HCT116 (cell line): Measurements from ENCODE around the gene GPC5. TPM values are rescaled to one million over a fixed set of nuclear protein-coding genes. Genes with fewer than 3 reads are reported as not detected.

ENCODE experiments used
- ATAC-seq: fragments of 200-7000 bp; cut with Tn5 transposase; 2 replicates; pipeline ENCODE4 v1.9.1; 2020; ENCODE audit warnings: mild to moderate bottlenecking, moderate library complexity
- BruUV-seq: library from RNA; stranded (reverse); fragments of 400-500 nt; replicated peaks from 2 replicates; lab custom pipeline; 2021; lab: Mats Ljungman, UMichigan
- CTCF ChIA-PET: fragments of 300-600 bp; sonication (Branson Sonifier 250); formaldehyde crosslinking; loops from one replicate; lab custom pipeline; 2021; ENCODE audit warnings: antibody characterized with exemption; lab: Charles Lee
- POLR2A ChIA-PET: fragments of 300-600, 350-600 bp; sonication (Branson Sonifier 250); formaldehyde crosslinking; loops from one replicate; lab custom pipeline; 2021; ENCODE audit warnings: antibody characterized with exemption; lab: Charles Lee
- RAD21 ChIA-PET, 2 experiments: fragments of 300-600 bp; sonication (Branson Sonifier 250); formaldehyde crosslinking; loops; one replicate each; lab custom pipeline; 2023; ENCODE audit warnings: low total read pairs in 2 of 2; ENCODE audit not compliant: uncharacterized antibody in 2 of 2, unreplicated experiment in 2 of 2, low non-redundant PET in 1 of 2; lab: Charles Lee
- DNase-seq: peaks from one replicate; pipeline ENCODE4 v3.0.0-alpha.2; 2010; ENCODE audit warnings: low read depth, low spot score
- H2AFZ ChIP-seq: fragments of 200-600 bp; shearing (Covaris generic), sonication (generic); 2 replicates; pipeline ENCODE4 v1.6.1; 2017; ENCODE audit warnings: low read depth, mixed run types, mixed read lengths, antibody characterized with exemption, low read length; ENCODE audit not compliant: poor library complexity, severe bottlenecking
- H3K27ac ChIP-seq: 2 replicates; pipeline ENCODE4 v1.5.1; 2012; ENCODE audit warnings: low read depth, low read length
- H3K27me3 ChIP-seq: fragments of 200-600 bp; sonication (generic); 2 replicates; pipeline ENCODE4 v1.6.1; 2016; ENCODE audit warnings: mixed run types, low read length, mixed read lengths; ENCODE audit not compliant: insufficient read depth
- H3K36me3 ChIP-seq, 2 experiments: fragments of 200-500 bp in 1 of 2; fragments of 200-600 bp in 1 of 2; sonication (Bioruptor generic) in 1 of 2; sonication (generic) in 1 of 2; 2 replicates each; pipeline versions ENCODE4 v1.5.1 to v1.6.1; 2014 to 2016; ENCODE audit warnings: low read length in 2 of 2, inconsistent platforms in 1 of 2, mixed read lengths in 1 of 2, mixed run types in 1 of 2; ENCODE audit not compliant: insufficient read depth in 2 of 2, control insufficient read depth in 1 of 2
- H3K4me1 ChIP-seq, 2 experiments: fragments of 200-600 bp in 1 of 2; sonication (generic) in 1 of 2; 2 replicates each; pipeline versions ENCODE4 v1.5.1 to v1.6.1; 2012 to 2017; ENCODE audit warnings: low read length in 2 of 2, inconsistent platforms in 1 of 2, mild to moderate bottlenecking in 1 of 2, mixed read lengths in 1 of 2, mixed run types in 1 of 2, moderate library complexity in 1 of 2; ENCODE audit not compliant: insufficient read depth in 2 of 2, control insufficient read depth in 1 of 2
- H3K4me2 ChIP-seq: fragments of 200-600 bp; sonication (generic); 2 replicates; pipeline ENCODE4 v1.6.1; 2017; ENCODE audit warnings: mixed run types, low read length, mixed read lengths
- H3K4me3 ChIP-seq, 2 experiments: fragments of 200-600 bp in 1 of 2; sonication (generic) in 1 of 2; replicated peaks in 1 of 2; 2 replicates each; pipeline ENCODE4 v1.5.1; 2011 to 2016; ENCODE audit warnings: low read length in 2 of 2, control low read depth in 1 of 2, low read depth in 1 of 2, mild to moderate bottlenecking in 1 of 2, mixed read lengths in 1 of 2, mixed run types in 1 of 2
- H3K79me2 ChIP-seq: fragments of 200-600 bp; sonication (generic); 2 replicates; pipeline ENCODE4 v1.6.1; 2017; ENCODE audit warnings: mild to moderate bottlenecking, mixed run types, low read length, moderate library complexity, mixed read lengths; ENCODE audit not compliant: insufficient read depth
- H3K9ac ChIP-seq: fragments of 200-600 bp; sonication (generic); 2 replicates; pipeline ENCODE4 v1.6.1; 2016; ENCODE audit warnings: low read length, mixed read lengths
- H3K9me2 ChIP-seq: fragments of 200-600 bp; sonication (generic), shearing (Covaris generic); 2 replicates; pipeline ENCODE4 v1.6.1; 2017; ENCODE audit warnings: mixed run types, mild to moderate bottlenecking, moderate library complexity; ENCODE audit not compliant: insufficient read depth
- H3K9me3 ChIP-seq, 2 experiments: fragments of 200-500 bp in 1 of 2; fragments of 200-600 bp in 1 of 2; sonication (Bioruptor generic) in 1 of 2; sonication (generic) in 1 of 2; 2 replicates each; pipeline ENCODE4 v1.6.1; 2014 to 2017; ENCODE audit warnings: low read length in 2 of 2, mixed read lengths in 2 of 2, inconsistent platforms in 1 of 2, low read depth in 1 of 2, mild to moderate bottlenecking in 1 of 2, mixed run types in 1 of 2, moderate library complexity in 1 of 2; ENCODE audit not compliant: control insufficient read depth in 1 of 2, insufficient read depth in 1 of 2
- H4K20me1 ChIP-seq: fragments of 200-600 bp; sonication (generic), shearing (Covaris generic); 2 replicates; pipeline ENCODE4 v1.6.1; 2017; ENCODE audit warnings: mixed run types, mild to moderate bottlenecking, moderate library complexity; ENCODE audit not compliant: insufficient read depth
- CTCF ChIP-seq, 3 experiments: fragments of 200-600 bp in 1 of 3; sonication (generic) in 1 of 3; IDR thresholded peaks in 2 of 3; conservative IDR thresholded peaks in 1 of 3; 2 replicates each; pipeline ENCODE4 v1.5.1; 2012 to 2017; ENCODE audit warnings: low read depth in 2 of 3, low read length in 2 of 3, antibody characterized with exemption in 1 of 3, borderline replicate concordance in 1 of 3, control low read depth in 1 of 3, mild to moderate bottlenecking in 1 of 3, mixed read lengths in 1 of 3, mixed run types in 1 of 3, moderate library complexity in 1 of 3; ENCODE audit not compliant: insufficient read depth in 1 of 3
- POLR2AphosphoS5 ChIP-seq: IDR thresholded peaks from 2 replicates; pipeline ENCODE4 v1.6.1; 2011; ENCODE audit warnings: mild to moderate bottlenecking, low read depth, low read length, moderate library complexity
- RAD21 ChIP-seq: IDR thresholded peaks from 2 replicates; pipeline ENCODE4 v1.6.1; 2012; ENCODE audit warnings: low read depth, mild to moderate bottlenecking
- REST ChIP-seq: IDR thresholded peaks from 2 replicates; pipeline ENCODE4 v1.6.1; 2012; ENCODE audit warnings: low read depth
- SP1 ChIP-seq: IDR thresholded peaks from 2 replicates; pipeline ENCODE4 v1.6.1; 2012; ENCODE audit warnings: low read depth
- YY1 ChIP-seq: IDR thresholded peaks from 2 replicates; pipeline ENCODE4 v1.6.1; 2011; ENCODE audit warnings: low read length, low read depth, moderate library complexity, mild to moderate bottlenecking; ENCODE audit not compliant: insufficient replicate concordance; ENCODE audit errors: extremely low read depth
- ZFX ChIP-seq: fragments of 450-650 bp; IDR thresholded peaks from 2 replicates; pipeline ENCODE4 v1.6.1; 2017
- ZNF274 ChIP-seq: fragments of 200-500 bp; sonication (Bioruptor generic); IDR thresholded peaks from 2 replicates; pipeline ENCODE4 v1.6.1; 2014; ENCODE audit warnings: mild to moderate bottlenecking, low read depth, low read length, inconsistent platforms
- intact Hi-C: fragments of 100-400 bp; cut with micrococcal nuclease; formaldehyde crosslinking; loops from 2 replicates; pipeline ENCODE4 v1.10.0; 2022
- total RNA-seq: library from RNA; stranded (reverse); gene quantifications from one replicate; pipeline ENCODE4 v1.2.1, GENCODE V29; 2021; ENCODE audit not compliant: unreplicated experiment

Gene GPC5
- total RNA-seq, 1 experiment from 2014 or later: not detected

- Histone ChIP-seq H4K20me1 (no peaks in the 10 kb centered on the region), H3K4me1 (no peaks in the 10 kb centered on the region), H3K9ac (no peak overlapping the region), H3K4me2 (no peak overlapping the region), H3K36me3 (no peaks in the 10 kb centered on the region), H3K4me3 (no peak overlapping the region), H2AFZ (no peak overlapping the region), H3K27me3 (peaks cover 23% of the 10 kb centered on the region), H3K79me2 (no peaks in the 10 kb centered on the region), H3K27ac (no peak overlapping the region), H3K9me3 (no peaks in the 10 kb centered on the region), H3K9me2 (no peaks in the 10 kb centered on the region)
- TF ChIP-seq RAD21 (peak; percentile 35), SP1 (no peak), YY1 (no peak), POLR2AphosphoS5 (no peak), ZNF274 (no peak), CTCF (IDR thresholded peaks at IDR 0.05 in 2 of 3, conservative IDR thresholded peaks at IDR 0.05 in 1 of 3; ENCODE audit: borderline replicate concordance in 1 of 3, insufficient read depth in 1 of 3, low read depth in 2 of 3, low read length in 2 of 3) (peak; percentile 16 to 66 (median 54); a peak in 5 of 6 replicates), ZFX (no peak), REST (no peak)
- intact Hi-C loops: loop anchor here (2.0 kb wide), 1 partner anchor 272 kb away; no protein-coding TSS in a partner anchor
- peak; percentile 70 for ATAC-seq
- POLR2A ChIA-PET: no interaction called here
- no TSS peak for BruUV-seq
- CTCF ChIA-PET: interaction anchor here (0.8 to 1.0 kb wide), 3 partner anchors 11 to 47 kb away, joined by 3 read pairs; no protein-coding TSS in a partner anchor
- DNase-seq: peak; percentile 45
- RAD21 ChIA-PET: no interaction called here
Measured at GRCh38 chr13:91406619-91407018, 8.2 kb downstream of the GPC5 start.
